ENCODE data around the gene MTHFD2.

The MTHFD2 gene

GRCh38 chr2:74244286-74244685, 45.9 kb downstream of the MTHFD2 start:
- no peaks in the 10 kb centered on the region for H3K27me3 Mint-ChIP-seq

DNA sequence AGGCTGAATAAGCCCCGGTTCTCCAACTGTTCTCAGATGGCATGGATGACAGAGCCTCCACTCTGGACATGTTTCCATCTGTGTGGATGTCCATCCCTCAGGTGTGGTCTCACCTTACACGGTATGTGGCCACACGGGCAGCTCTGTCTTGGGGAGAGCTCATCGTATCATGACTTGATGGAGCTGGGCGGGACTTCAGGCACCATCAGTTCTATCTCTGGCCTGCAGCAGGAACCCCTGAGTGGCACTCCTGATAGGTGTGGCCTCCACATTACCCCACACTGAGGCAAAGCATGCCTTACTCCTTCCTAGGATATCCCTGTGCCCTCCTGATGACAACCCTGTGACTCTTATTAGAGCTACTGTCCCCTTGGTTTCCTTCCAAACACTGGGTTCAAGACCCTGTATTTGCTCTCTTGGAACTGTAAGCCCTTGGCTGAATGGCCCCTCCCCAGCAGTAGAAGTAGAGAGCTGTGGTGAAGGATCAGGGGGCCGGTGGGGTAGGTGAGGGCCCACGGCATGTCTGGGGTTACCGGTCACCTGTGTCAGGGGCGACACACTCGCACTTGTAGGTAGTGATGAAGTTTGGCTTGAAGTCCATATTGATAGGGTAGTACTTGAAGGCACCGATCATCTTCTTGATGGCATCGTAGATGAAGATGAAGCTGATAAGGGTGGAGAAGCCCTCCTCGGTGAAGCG, 48.2 kb downstream of the MTHFD2 start:
- ATAC-seq (replicated peaks; ENCODE audit: extremely low read depth, poor library complexity, severe bottlenecking) (no peak), DNase-seq (ENCODE audit: low spot score in 2 of 2) (no peak)
- H3K36me3 Mint-ChIP-seq (ENCODE audit: insufficient read depth): peaks cover 8% of the 10 kb centered on the region
- peaks cover 5% of the 10 kb centered on the region for H3K4me1 Mint-ChIP-seq
- no peaks in the 10 kb centered on the region for H3K9me3 Mint-ChIP-seq
- H3K4me3 Mint-ChIP-seq: no peak overlapping the region
- no peaks in the 10 kb centered on the region for H3K27me3 Mint-ChIP-seq
- no peak overlapping the region for H3K27ac Mint-ChIP-seq (ENCODE audit: low read depth)

More at GRCh38 chr2:74244286-74244685, 45.9 kb downstream of the MTHFD2 start:
- DNase-seq (ENCODE audit: low spot score in 2 of 2) (no peak), ATAC-seq (replicated peaks; ENCODE audit: extremely low read depth, poor library complexity, severe bottlenecking) (no peak)
- no peak overlapping the region for H3K4me3 Mint-ChIP-seq
- no peaks in the 10 kb centered on the region for H3K4me1 Mint-ChIP-seq
- H3K27ac Mint-ChIP-seq (ENCODE audit: low read depth): peak overlapping the region; percentile 27
- H3K36me3 Mint-ChIP-seq (ENCODE audit: insufficient read depth): peaks cover 7% of the 10 kb centered on the region
- H3K9me3 Mint-ChIP-seq: no peaks in the 10 kb centered on the region

DNA sequence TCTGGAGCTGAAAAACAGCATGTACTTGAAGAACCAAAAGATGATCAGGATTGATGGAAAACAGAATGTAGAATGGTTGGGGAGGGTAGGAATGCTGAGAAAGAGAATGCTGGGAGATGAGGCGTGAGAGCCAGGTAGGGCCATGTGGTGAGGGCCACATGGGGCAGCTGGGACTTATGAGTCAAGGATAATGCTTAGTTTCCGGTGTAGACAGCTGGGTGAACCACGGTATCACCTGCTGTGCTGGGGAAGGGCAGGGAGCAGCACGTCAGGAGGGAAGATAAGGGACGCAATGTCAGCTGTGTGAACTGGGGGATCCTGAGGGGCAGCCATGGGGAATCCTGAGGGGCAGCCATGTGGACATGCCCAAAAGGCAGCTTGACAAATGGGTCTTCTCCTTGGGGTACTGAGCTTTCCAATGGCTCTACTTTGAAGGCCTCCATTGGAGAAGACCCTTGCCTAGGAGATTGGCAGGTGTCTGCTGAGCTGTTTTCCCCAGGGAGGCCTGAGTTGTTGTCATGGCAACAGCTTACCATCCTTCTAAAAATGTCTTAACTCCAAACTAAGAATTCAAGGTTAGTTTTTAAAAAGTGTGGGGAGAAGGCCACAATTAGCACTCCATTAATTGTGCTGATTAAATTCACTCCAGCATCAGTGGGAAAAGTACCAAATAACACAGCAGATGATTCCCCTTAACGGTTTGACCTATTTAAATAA, 51.1 kb downstream of the MTHFD2 start:
- no peak for ATAC-seq (replicated peaks; ENCODE audit: extremely low read depth, poor library complexity, severe bottlenecking)
- peaks cover 5% of the 10 kb centered on the region for H3K4me1 Mint-ChIP-seq
- H3K9me3 Mint-ChIP-seq: no peaks in the 10 kb centered on the region
- DNase-seq (ENCODE audit: low spot score in 2 of 2): no peak
- peaks cover 8% of the 10 kb centered on the region for H3K36me3 Mint-ChIP-seq (ENCODE audit: insufficient read depth)
- H3K4me3 Mint-ChIP-seq: no peak overlapping the region
- no peaks in the 10 kb centered on the region for H3K27me3 Mint-ChIP-seq
- peak overlapping the region; percentile 5 for H3K27ac Mint-ChIP-seq (ENCODE audit: low read depth)

DNA sequence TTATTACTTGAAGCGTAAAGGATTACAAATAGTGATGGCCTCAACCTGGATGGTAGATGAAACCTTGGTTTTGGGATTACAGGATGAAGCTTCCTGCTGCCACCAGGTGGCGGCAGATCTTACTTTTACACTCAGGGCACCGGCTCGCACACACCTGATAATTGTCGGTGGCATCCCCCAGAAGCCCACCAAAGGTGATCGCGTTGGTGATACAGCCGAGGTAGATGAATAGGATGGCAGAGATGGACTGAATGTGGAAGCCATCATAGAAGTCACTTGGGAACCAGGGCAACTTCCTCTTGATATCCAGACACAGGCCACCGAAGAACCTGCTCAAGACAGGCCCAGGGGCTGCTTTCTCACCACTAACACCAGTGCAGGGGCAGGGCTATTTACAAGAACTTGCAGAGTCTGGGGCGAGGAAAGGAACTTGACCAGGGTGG, 51.8 kb downstream of the MTHFD2 start:
- peak; percentile 30 to 38 for DNase-seq (ENCODE audit: low spot score in 2 of 2)
- Mint-ChIP-seq H3K36me3 (ENCODE audit: insufficient read depth) (peaks cover 8% of the 10 kb centered on the region), H3K27me3 (no peaks in the 10 kb centered on the region), H3K4me3 (no peak overlapping the region), H3K9me3 (no peaks in the 10 kb centered on the region), H3K27ac (ENCODE audit: low read depth) (no peak overlapping the region), H3K4me1 (peaks cover 5% of the 10 kb centered on the region)
- ATAC-seq (replicated peaks; ENCODE audit: extremely low read depth, poor library complexity, severe bottlenecking): peak; percentile 56

DNA sequence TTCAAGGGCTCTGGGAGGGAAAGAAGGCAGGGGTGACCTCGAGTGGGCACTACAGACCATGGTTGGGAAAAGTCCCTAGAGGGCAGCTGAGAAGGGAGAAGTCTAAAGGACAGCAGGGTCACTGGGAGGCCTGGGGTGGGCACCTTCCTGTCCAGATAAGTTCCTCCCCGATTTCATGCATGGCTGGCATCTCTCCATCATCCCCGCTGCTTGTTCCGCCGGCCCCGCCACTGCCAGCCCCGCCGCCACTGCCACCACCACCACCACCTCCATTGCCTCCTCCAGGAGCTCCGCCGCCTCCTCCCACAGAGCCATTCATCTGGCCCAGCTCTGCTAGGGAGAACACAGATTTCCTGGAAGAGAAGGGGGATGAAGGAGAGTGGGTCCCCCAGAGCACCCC, 53.6 kb downstream of the MTHFD2 start:
- Mint-ChIP-seq H3K36me3 (ENCODE audit: insufficient read depth) (peaks cover 8% of the 10 kb centered on the region), H3K9me3 (no peaks in the 10 kb centered on the region), H3K4me1 (peaks cover 5% of the 10 kb centered on the region), H3K27me3 (no peaks in the 10 kb centered on the region), H3K27ac (ENCODE audit: low read depth) (no peak overlapping the region), H3K4me3 (no peak overlapping the region)
- ATAC-seq (replicated peaks; ENCODE audit: extremely low read depth, poor library complexity, severe bottlenecking) (no peak), DNase-seq (ENCODE audit: low spot score in 2 of 2) (no peak)

GRCh38 chr2:74252862-74253261, 54.4 kb downstream of the MTHFD2 start:
- no peak for DNase-seq (ENCODE audit: low spot score in 2 of 2)
- Mint-ChIP-seq H3K9me3 (no peaks in the 10 kb centered on the region), H3K4me3 (no peak overlapping the region), H3K36me3 (ENCODE audit: insufficient read depth) (peaks cover 8% of the 10 kb centered on the region), H3K4me1 (peaks cover 5% of the 10 kb centered on the region), H3K27me3 (no peaks in the 10 kb centered on the region), H3K27ac (ENCODE audit: low read depth) (no peak overlapping the region)
- no peak for ATAC-seq (replicated peaks; ENCODE audit: extremely low read depth, poor library complexity, severe bottlenecking)

DNA sequence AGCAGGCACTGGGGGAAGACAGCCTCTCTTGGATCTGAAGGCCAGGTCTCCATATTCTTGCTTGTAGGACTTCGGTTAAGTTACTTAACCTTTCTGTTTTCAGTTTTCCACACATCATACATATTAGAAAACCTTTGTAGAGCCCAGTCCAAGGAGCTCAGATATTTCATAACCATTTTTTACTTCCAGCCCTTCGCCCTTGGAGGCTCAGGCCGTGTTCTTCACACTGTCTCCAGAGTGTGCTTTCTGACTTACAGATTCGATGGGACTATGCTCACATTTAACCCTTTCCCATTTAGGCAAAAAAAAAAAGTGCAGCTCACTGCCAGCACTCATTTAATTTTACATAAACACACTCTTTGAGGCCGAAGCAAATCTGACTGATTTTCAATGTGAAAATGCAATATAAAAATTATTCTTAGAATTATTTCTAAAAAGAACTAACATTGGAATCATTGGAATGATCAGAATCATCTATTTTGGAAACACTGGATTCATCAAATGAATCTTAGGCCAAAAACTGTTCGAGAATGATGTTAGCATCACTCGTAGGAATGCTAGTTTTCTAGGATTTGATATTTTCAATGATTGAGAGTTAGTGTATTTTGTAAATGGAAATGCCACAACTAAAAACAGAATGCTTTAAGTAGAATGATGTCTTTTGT, 55.0 kb downstream of the MTHFD2 start:
- Mint-ChIP-seq H3K9me3 (no peaks in the 10 kb centered on the region), H3K4me3 (no peak overlapping the region)
- no peak for ATAC-seq (replicated peaks; ENCODE audit: extremely low read depth, poor library complexity, severe bottlenecking)

DNA sequence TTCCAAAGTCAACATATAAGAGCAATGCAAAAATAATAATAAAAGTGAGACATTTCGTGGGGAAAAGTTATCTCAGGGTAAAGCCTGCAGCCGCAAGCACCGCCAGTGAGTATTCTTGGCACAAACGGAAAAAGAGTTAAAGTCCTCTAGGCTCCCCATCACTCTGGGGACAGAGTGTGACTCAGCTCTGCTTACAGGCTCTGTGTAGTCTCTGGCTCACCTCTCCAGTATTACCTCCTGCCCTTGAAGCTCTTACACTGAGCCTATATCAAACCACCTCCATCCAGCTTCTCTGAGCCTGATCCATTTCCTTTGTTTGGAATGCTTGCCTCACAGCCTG, 55.5 kb downstream of the MTHFD2 start:
- H3K36me3 Mint-ChIP-seq (ENCODE audit: insufficient read depth): peaks cover 7% of the 10 kb centered on the region
- no peak for ATAC-seq (replicated peaks; ENCODE audit: extremely low read depth, poor library complexity, severe bottlenecking)
- peaks cover 5% of the 10 kb centered on the region for H3K4me1 Mint-ChIP-seq
- H3K27me3 Mint-ChIP-seq: no peaks in the 10 kb centered on the region
- H3K4me3 Mint-ChIP-seq: no peak overlapping the region
- no peaks in the 10 kb centered on the region for H3K9me3 Mint-ChIP-seq
- DNase-seq (ENCODE audit: low spot score in 2 of 2): no peak
- H3K27ac Mint-ChIP-seq (ENCODE audit: low read depth): no peak overlapping the region

More for the DNA sequence above, 55.0 kb downstream of the MTHFD2 start:
- Mint-ChIP-seq H3K4me1 (peaks cover 5% of the 10 kb centered on the region), H3K27ac (ENCODE audit: low read depth) (no peak overlapping the region), H3K36me3 (ENCODE audit: insufficient read depth) (peaks cover 8% of the 10 kb centered on the region), H3K27me3 (no peaks in the 10 kb centered on the region)
- no peak for DNase-seq (ENCODE audit: low spot score in 2 of 2)

- Mint-ChIP-seq H3K4me1 (no peaks in the 10 kb centered on the region), H3K27ac (ENCODE audit: low read depth) (no peak overlapping the region), H3K27me3 (no peaks in the 10 kb centered on the region), H3K9me3 (no peaks in the 10 kb centered on the region), H3K36me3 (ENCODE audit: insufficient read depth) (peaks cover 4% of the 10 kb centered on the region), H3K4me3 (no peak overlapping the region)
- DNase-seq (ENCODE audit: low spot score in 2 of 2) (no peak), ATAC-seq (replicated peaks; ENCODE audit: extremely low read depth, poor library complexity, severe bottlenecking) (no peak)
Measured at GRCh38 chr2:74255660-74256213, 57.3 kb downstream of the MTHFD2 start.

DNA sequence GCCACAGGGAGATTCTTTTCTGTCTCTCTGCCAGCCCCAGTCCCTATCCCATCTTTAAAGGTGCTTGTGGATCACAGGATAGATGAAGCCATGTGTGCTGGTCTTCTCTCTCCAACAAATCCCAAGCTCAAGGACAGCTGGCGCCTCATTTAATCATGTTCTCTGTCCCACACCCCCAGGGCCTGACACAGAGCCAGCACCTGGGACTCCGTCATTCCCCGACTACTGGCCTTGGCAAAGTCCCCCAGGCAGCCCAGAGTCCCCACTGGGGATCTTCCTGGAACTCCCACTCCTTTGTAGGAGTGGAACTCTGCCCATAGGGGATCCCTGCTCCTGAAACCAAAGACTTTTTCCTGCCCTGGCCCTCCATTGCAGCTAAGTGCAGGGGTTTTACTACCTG, 60.8 kb downstream of the MTHFD2 start:
- no peak overlapping the region for H3K4me3 Mint-ChIP-seq
- DNase-seq (ENCODE audit: low spot score in 2 of 2): no peak
- H3K9me3 Mint-ChIP-seq: no peaks in the 10 kb centered on the region
- peaks cover 9% of the 10 kb centered on the region for H3K36me3 Mint-ChIP-seq (ENCODE audit: insufficient read depth)
- H3K27ac Mint-ChIP-seq (ENCODE audit: low read depth): no peak overlapping the region
- ATAC-seq (replicated peaks; ENCODE audit: extremely low read depth, poor library complexity, severe bottlenecking): no peak
- H3K27me3 Mint-ChIP-seq: no peaks in the 10 kb centered on the region
- no peaks in the 10 kb centered on the region for H3K4me1 Mint-ChIP-seq

DNA sequence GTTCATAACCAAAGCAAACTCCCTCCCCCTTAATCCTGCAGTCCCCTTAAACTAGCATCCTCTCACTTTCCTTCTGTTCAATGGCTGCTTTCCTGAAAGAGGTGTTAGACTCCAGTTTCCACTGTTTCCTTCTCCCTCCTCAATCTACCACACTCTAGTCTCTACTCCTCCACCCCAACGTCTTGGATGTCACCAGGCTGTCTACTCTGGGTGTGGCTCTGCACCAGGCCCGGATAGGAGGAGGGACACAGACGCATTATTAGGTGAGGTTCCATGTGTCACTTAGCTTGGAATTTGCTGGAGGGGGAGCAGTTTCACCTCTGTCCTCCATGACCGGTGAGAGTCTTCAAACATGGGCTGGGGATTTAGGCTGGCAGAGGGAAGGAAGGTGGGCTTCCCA, 61.3 kb downstream of the MTHFD2 start:
- ATAC-seq (replicated peaks; ENCODE audit: extremely low read depth, poor library complexity, severe bottlenecking): no peak
- peaks cover 9% of the 10 kb centered on the region for H3K36me3 Mint-ChIP-seq (ENCODE audit: insufficient read depth)
- no peak overlapping the region for H3K4me3 Mint-ChIP-seq
- no peak overlapping the region for H3K27ac Mint-ChIP-seq (ENCODE audit: low read depth)
- H3K9me3 Mint-ChIP-seq: no peaks in the 10 kb centered on the region
- H3K4me1 Mint-ChIP-seq: no peaks in the 10 kb centered on the region
- no peak for DNase-seq (ENCODE audit: low spot score in 2 of 2)
- H3K27me3 Mint-ChIP-seq: no peaks in the 10 kb centered on the region

- no peaks in the 10 kb centered on the region for H3K27me3 Mint-ChIP-seq
- H3K4me1 Mint-ChIP-seq: no peaks in the 10 kb centered on the region
- ATAC-seq (replicated peaks; ENCODE audit: extremely low read depth, poor library complexity, severe bottlenecking): no peak
- H3K4me3 Mint-ChIP-seq: no peak overlapping the region
- no peaks in the 10 kb centered on the region for H3K9me3 Mint-ChIP-seq
- DNase-seq (ENCODE audit: low spot score in 2 of 2): no peak
- no peak overlapping the region for H3K27ac Mint-ChIP-seq (ENCODE audit: low read depth)
- H3K36me3 Mint-ChIP-seq (ENCODE audit: insufficient read depth): peaks cover 11% of the 10 kb centered on the region
Measured at GRCh38 chr2:74260495-74260894, 62.1 kb downstream of the MTHFD2 start.
